HG03097 (cell line): ENCODE results near the gene PAPSS1.

ENCODE experiments used
- ATAC-seq: cut with Tn5 transposase; IDR thresholded peaks from one replicate; pipeline ENCODE4 v1.9.1; 2021; ENCODE audit not compliant: unreplicated experiment, low FRiP score

PAPSS1 gene

GRCh38 chr4:107635735-107636134 lies 84.3 kb downstream of the PAPSS1 start:
- no peak for ATAC-seq

DNA sequence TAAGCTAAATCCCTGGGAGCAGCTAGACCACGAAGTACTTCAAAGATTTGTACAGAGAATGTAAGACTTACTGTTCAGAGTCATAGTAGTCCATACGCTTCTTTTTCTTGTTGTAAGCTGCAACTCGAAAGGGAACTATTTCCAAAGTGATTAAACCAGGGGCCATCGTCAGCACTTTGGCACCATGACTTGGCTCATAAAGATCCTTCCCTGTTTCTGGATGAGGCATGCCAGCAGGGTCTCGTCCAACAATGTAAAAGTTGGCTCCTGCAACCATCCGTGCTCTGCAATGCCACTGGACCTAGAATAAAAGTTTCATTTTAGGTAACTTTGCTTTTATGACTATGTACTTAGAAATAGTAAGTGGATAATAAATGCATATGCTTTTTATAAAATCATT lies 88.5 kb downstream of the PAPSS1 start:
- no peak for ATAC-seq

- no peak for ATAC-seq
Measured at GRCh38 chr4:107630185-107630705, 89.8 kb downstream of the PAPSS1 start.

DNA sequence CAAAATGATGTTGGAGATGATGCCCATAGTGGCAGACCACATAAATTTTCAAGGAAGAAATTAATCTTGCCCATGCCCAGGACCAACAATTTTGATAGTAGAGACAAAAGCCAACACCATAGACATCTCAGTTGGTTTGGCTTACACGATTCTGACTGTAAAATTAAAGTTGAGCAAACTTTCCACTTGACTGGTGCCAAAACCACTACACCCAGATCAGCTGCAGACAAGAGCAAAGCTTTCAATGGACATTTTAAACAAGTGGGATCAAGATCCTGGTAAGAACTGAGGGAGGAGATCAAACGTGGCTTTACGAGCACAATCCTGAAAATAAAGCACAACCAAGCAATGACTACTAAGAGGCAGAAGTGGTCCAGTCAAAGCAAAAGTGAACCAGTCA lies 90.7 kb downstream of the PAPSS1 start:
- ATAC-seq: no peak

GRCh38 chr4:107625391-107625902 lies 94.6 kb downstream of the PAPSS1 start:
- ATAC-seq: no peak

GRCh38 chr4:107624024-107624423 lies 96.0 kb downstream of the PAPSS1 start:
- no peak for ATAC-seq

DNA sequence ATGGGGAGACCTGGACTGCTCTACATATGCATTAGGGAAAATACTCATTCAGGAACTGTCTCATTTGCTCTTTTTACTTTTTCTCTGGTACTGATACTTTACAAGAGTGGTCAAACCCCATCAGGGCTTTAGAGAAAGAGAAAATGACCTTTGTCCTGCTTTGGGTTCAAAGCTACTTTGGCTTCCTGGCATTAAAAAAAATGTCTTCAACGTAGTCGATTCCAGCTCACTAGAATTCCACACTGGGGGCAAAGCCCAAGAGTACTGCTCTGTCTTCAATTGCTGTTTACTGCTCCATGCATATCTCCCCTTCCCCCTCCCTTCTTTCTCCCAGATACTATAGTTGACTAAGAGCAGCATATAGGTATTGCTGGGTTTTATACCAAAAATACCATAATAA lies 98.0 kb downstream of the PAPSS1 start:
- ATAC-seq: no peak

- no peak for ATAC-seq
Measured at GRCh38 chr4:107619731-107620130, 100.3 kb downstream of the PAPSS1 start.

GRCh38 chr4:107619066-107619465 lies 101.0 kb downstream of the PAPSS1 start:
- no peak for ATAC-seq

- ATAC-seq: no peak
Measured at GRCh38 chr4:107618656-107619055, 101.4 kb downstream of the PAPSS1 start.

GRCh38 chr4:107616838-107617389 lies 103.1 kb downstream of the PAPSS1 start:
- ATAC-seq: no peak

DNA sequence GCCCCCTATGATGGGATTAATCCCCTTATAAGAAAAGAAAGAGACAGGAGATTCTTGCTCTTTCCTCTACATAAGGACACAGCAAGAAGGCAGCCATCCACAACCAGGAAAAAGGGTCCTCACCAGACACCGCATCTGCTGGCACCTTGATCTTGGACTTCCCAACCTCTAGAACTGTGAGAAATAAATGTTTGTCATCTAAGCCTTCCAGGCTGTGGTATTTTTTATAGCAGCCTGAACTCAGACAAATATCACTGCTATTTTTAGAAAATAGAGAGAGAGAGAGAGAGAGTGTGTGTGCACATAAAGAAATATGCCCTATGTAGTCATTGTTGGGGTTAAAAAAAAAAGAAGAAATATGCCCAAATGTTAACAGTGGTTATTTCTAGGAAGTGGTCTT lies 104.2 kb downstream of the PAPSS1 start:
- no peak for ATAC-seq

- ATAC-seq: no peak
Measured at GRCh38 chr4:107603430-107603829, 116.6 kb downstream of the PAPSS1 start.

- ATAC-seq: no peak
Measured at GRCh38 chr4:107600983-107601382, 119.1 kb downstream of the PAPSS1 start.

DNA sequence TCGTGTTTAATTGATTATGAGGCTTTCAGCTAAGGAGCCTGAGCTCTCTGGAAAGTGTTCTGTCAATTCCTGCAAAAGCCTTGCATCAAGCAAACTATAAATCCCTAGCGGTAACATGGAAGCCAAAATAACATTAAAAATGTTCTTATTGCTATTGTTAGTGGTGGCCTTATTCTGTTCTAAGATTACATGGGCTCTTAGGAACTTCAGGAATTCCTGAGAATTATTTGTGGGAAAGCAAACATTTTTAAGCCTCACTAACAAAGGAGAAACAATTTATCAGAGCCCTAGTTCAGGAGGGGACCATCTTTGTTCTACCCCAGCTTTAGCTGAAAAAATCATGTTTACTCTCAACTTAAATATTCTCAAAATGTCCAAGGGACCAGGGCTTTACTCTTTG lies 119.6 kb downstream of the PAPSS1 start:
- no peak for ATAC-seq

GRCh38 chr4:107599841-107600240 lies 120.2 kb downstream of the PAPSS1 start:
- ATAC-seq: no peak

DNA sequence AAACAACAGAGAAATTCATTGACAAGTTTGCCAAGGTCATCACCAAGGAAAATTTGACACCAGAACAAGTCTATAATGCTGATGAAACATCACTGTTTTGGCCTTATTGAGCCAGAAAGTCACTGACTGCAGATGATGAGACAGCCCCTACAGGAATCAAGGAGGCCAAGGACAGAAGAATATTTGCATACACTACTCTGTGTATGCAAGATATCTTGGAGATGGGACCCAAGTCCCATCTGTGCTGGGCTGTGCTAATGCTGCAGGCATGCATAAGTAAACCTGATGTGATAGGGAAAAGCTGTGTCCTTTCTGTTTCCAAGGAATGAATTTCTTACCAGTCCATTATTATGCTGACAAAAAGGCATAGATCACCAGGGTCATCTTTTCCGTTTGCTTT lies 126.8 kb downstream of the PAPSS1 start:
- no peak for ATAC-seq

- no peak for ATAC-seq
Measured at GRCh38 chr4:107592519-107592918, 127.5 kb downstream of the PAPSS1 start.

DNA sequence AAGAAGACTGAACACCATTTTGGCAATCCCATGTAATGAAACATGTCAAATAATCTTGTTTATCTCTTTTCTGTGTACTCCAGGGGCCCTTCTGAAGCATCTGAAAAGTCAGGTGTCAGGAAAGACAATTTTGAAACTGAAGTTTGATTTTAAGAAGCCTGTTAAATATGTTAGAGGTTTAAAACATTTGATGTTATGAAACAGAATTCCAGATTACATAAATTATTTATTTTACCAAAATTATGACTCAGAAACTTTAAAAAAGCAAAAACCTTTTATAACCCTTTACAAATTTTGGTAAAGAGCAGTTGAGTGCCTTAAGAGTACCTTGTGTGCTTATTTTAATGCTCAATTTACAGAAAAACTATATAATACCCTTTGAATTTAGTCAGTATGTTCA lies 130.8 kb downstream of the PAPSS1 start:
- ATAC-seq: no peak

GRCh38 chr4:107586371-107586770 lies 133.7 kb downstream of the PAPSS1 start:
- ATAC-seq: no peak

GRCh38 chr4:107579099-107579498 lies 140.9 kb downstream of the PAPSS1 start:
- no peak for ATAC-seq

DNA sequence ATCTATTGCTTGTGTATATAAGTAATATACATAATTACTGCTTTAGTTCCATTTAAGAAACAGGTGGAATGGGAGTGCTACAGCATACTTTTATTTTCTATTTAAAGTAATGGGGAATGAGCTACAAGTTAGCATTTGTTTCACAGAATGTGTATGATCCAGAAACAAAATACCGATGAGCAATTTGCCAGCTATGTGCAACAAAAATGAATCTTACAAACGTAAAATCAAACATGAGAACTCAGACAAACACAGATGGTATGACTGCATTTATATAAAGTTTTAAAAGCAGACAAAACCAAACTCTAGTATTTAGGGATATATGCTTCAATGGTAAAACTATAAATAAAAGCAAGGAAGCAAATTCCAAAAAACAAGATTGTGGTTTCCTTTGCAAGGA lies 141.7 kb downstream of the PAPSS1 start:
- ATAC-seq: no peak

GRCh38 chr4:107577743-107578142 lies 142.3 kb downstream of the PAPSS1 start:
- no peak for ATAC-seq
